Neural cell (in vitro differentiated cells): ENCODE measurements around the gene MTMR12. TPM values are rescaled to one million over a fixed set of nuclear protein-coding genes. Genes with fewer than 3 reads are reported as not detected.

Source experiments
- H2AFZ ChIP-seq: fragments of 200-600, 300-800 bp; sonication (generic), shearing (Covaris generic); 2 replicates; pipeline ENCODE4 v1.6.0; 2014; ENCODE audit warnings: low read depth, mild to moderate bottlenecking, antibody characterized with exemption, low read length, moderate library complexity
- H3F3A ChIP-seq: fragments of 200-600 bp; shearing (Covaris generic); 2 replicates; pipeline ENCODE4 v1.6.1; 2016; ENCODE audit warnings: mild to moderate bottlenecking, moderate library complexity, mixed read lengths, antibody characterized with exemption, low read length; ENCODE audit not compliant: insufficient read depth, poor library complexity, severe bottlenecking
- H3K27ac ChIP-seq: fragments of 200-600, 300-800 bp; sonication (generic), shearing (Covaris generic); 2 replicates; pipeline ENCODE4 v1.5.1; 2014; ENCODE audit warnings: mild to moderate bottlenecking, low read length, moderate library complexity
- H3K27me3 ChIP-seq: fragments of 300-800, 200-600 bp; sonication (generic), shearing (Covaris generic); 2 replicates; pipeline ENCODE4 v1.6.0; 2014; ENCODE audit warnings: mild to moderate bottlenecking, low read depth, low read length, moderate library complexity; ENCODE audit not compliant: insufficient read depth
- H3K36me3 ChIP-seq: fragments of 300-800, 200-600 bp; sonication (generic), shearing (Covaris generic); 2 replicates; pipeline ENCODE4 v1.5.1; 2014; ENCODE audit warnings: mild to moderate bottlenecking, antibody characterized with exemption, low read length, moderate library complexity; ENCODE audit not compliant: insufficient read depth
- H3K4me2 ChIP-seq: fragments of 300-800, 200-600 bp; sonication (generic), shearing (Covaris generic); 2 replicates; pipeline ENCODE4 v1.6.0; 2014; ENCODE audit warnings: mild to moderate bottlenecking, low read length
- H3K4me3 ChIP-seq: fragments of 300-800, 200-600 bp; sonication (generic), shearing (Covaris generic); 2 replicates; pipeline ENCODE4 v1.5.1; 2014; ENCODE audit warnings: mild to moderate bottlenecking, low read length, moderate library complexity
- H3K79me2 ChIP-seq: fragments of 200-600 bp; shearing (Covaris generic); replicated peaks from 2 replicates; pipeline ENCODE4 v1.6.0; 2014; ENCODE audit warnings: mild to moderate bottlenecking, low read length, moderate library complexity; ENCODE audit not compliant: insufficient read depth
- H3K9ac ChIP-seq: fragments of 300-800, 200-600 bp; sonication (generic), shearing (Covaris generic); 2 replicates; pipeline ENCODE4 v1.6.1; 2016; ENCODE audit warnings: mild to moderate bottlenecking, low read length, mixed read lengths
- H3K9me2 ChIP-seq: fragments of 200-600 bp; shearing (Covaris generic); 2 replicates; pipeline ENCODE4 v1.6.1; 2016; ENCODE audit warnings: mild to moderate bottlenecking, low read length, mixed read lengths; ENCODE audit not compliant: insufficient read depth
- H3K9me3 ChIP-seq: fragments of 200-600, 300-800 bp; sonication (generic), shearing (Covaris generic); 2 replicates; pipeline ENCODE4 v1.6.1; 2016; ENCODE audit warnings: mild to moderate bottlenecking, mixed run types, low read length, moderate library complexity, mixed read lengths
- H4K20me1 ChIP-seq: fragments of 200-600 bp; shearing (Covaris generic); 2 replicates; pipeline ENCODE4 v1.6.1; 2016; ENCODE audit warnings: mild to moderate bottlenecking, mixed run types; ENCODE audit not compliant: insufficient read depth
- CTCF ChIP-seq: fragments of 450-650 bp; IDR thresholded peaks from 2 replicates; pipeline ENCODE4 v1.5.1; 2014; ENCODE audit warnings: antibody characterized with exemption, mild to moderate bottlenecking, moderate library complexity; ENCODE audit not compliant: poor library complexity, severe bottlenecking
- EP300 ChIP-seq: fragments of 450-650 bp; conservative IDR thresholded peaks from 2 replicates; pipeline ENCODE4 v1.6.1; 2014; ENCODE audit warnings: antibody characterized with exemption, mild to moderate bottlenecking, moderate library complexity; ENCODE audit not compliant: poor library complexity, severe bottlenecking
- EZH2 ChIP-seq: fragments of 200-600, 300-800 bp; shearing (Covaris generic), sonication (generic); IDR thresholded peaks from 2 replicates; pipeline ENCODE4 v1.6.1; 2014; ENCODE audit warnings: antibody characterized with exemption, low read length, borderline replicate concordance, mild to moderate bottlenecking; ENCODE audit not compliant: insufficient read depth, poor library complexity, severe bottlenecking
- MXI1 ChIP-seq: fragments of 450-650 bp; conservative IDR thresholded peaks from 2 replicates; pipeline ENCODE4 v1.6.1; 2014; ENCODE audit warnings: antibody characterized with exemption, mild to moderate bottlenecking; ENCODE audit not compliant: poor library complexity, severe bottlenecking
- POLR2AphosphoS5 ChIP-seq: IDR thresholded peaks from 2 replicates; pipeline ENCODE4 v1.6.1; 2012
- RAD21 ChIP-seq: fragments of 450-650 bp; conservative IDR thresholded peaks from 2 replicates; pipeline ENCODE4 v1.6.1; 2014; ENCODE audit warnings: antibody characterized with exemption, mild to moderate bottlenecking, moderate library complexity
- REST ChIP-seq: IDR thresholded peaks from 2 replicates; pipeline ENCODE4 v1.6.1; 2012; ENCODE audit warnings: borderline replicate concordance
- SMC3 ChIP-seq: fragments of 450-650 bp; conservative IDR thresholded peaks from 2 replicates; pipeline ENCODE4 v1.6.1; 2014; ENCODE audit warnings: antibody characterized with exemption, mild to moderate bottlenecking, moderate library complexity; ENCODE audit not compliant: poor library complexity
- TAF1 ChIP-seq: IDR thresholded peaks from 2 replicates; pipeline ENCODE4 v1.6.1; 2012; ENCODE audit warnings: low read depth
- polyA plus RNA-seq: library from polyadenylated mRNA; depleted of rRNA; stranded (reverse); fragments of >200 nt; gene quantifications from 2 replicates; pipeline ENCODE4 v1.2.3, GENCODE V29; 2014

The MTMR12 gene
- polyA plus RNA-seq, 1 donor from 2014 or later = 13.5 TPM

- Histone ChIP-seq H3K79me2 (no peaks in the 10 kb centered on the region), H3K9ac (no peak overlapping the region), H3K9me2 (no peaks in the 10 kb centered on the region), H4K20me1 (no peaks in the 10 kb centered on the region), H3F3A (no peaks in the 10 kb centered on the region), H3K9me3 (no peaks in the 10 kb centered on the region), H3K36me3 (no peaks in the 10 kb centered on the region), H3K4me2 (no peak overlapping the region), H2AFZ (no peak overlapping the region), H3K4me3 (no peak overlapping the region), H3K27me3 (no peaks in the 10 kb centered on the region), H3K27ac (no peak overlapping the region)
- no peak for TF ChIP-seq RAD21
- TF ChIP-seq CTCF = no peak
- no peak for TF ChIP-seq REST
- TF ChIP-seq SMC3 = no peak
- no peak for TF ChIP-seq TAF1
- no peak for TF ChIP-seq EP300
Measured at GRCh38 chr5:32343058-32343672, 30.4 kb upstream of the MTMR12 start.

GRCh38 chr5:32342656-32343055, 29.9 kb upstream of the MTMR12 start:
- Histone ChIP-seq H2AFZ (no peak overlapping the region), H3K9me2 (no peaks in the 10 kb centered on the region), H3K27ac (no peak overlapping the region), H4K20me1 (no peaks in the 10 kb centered on the region), H3K79me2 (no peaks in the 10 kb centered on the region), H3K9ac (no peak overlapping the region), H3K9me3 (no peaks in the 10 kb centered on the region), H3K27me3 (no peaks in the 10 kb centered on the region), H3K36me3 (no peaks in the 10 kb centered on the region), H3F3A (no peaks in the 10 kb centered on the region), H3K4me3 (no peak overlapping the region), H3K4me2 (no peak overlapping the region)
- TF ChIP-seq RAD21 = no peak
- TF ChIP-seq TAF1 = no peak
- TF ChIP-seq EZH2 = no peak
- no peak for TF ChIP-seq EP300
- TF ChIP-seq POLR2AphosphoS5 = no peak
- TF ChIP-seq CTCF = no peak
- TF ChIP-seq SMC3 = no peak
- TF ChIP-seq MXI1 = no peak
- TF ChIP-seq REST = no peak
